T47D (cell line): ENCODE data around the gene HSPA1L.
"Not testable (repeated sequence)": the region's sequence is repeated elsewhere in the genome, so short reads cannot be mapped to it uniquely, and the experiment has no call there.

Experiments
- DNase-seq, 2 experiments: peaks; one replicate each; pipeline versions ENCODE4 v3.0.0 to v3.0.0-alpha.2; 2011 to 2012; ENCODE audit warnings: low read depth in 1 of 2, low spot score in 1 of 2
- JUND ChIP-seq: IDR thresholded peaks from 2 replicates; pipeline ENCODE4 v1.6.1; 2012; ENCODE audit warnings: low read depth
- in situ Hi-C: cut with HindIII; loops from 2 replicates; pipeline ENCODE4 v1.10.0; 2016; ENCODE audit warnings: low sequenced_read_pairs, low pct_unique_long_range_greater_than_20kb

The HSPA1L gene

GRCh38 chr6:31814677-31815024 is 432 bp downstream of the HSPA1L start:
- in situ Hi-C loops, result no loop called here

GRCh38 chr6:31813465-31813849 is 1.6 kb downstream of the HSPA1L start:
- DNase-seq, result no peak
- in situ Hi-C loops, result no loop called here
- no peak for TF ChIP-seq JUND

More at GRCh38 chr6:31814677-31815024, 432 bp downstream of the HSPA1L start:
- peak; percentile 86 to 99 for DNase-seq
- TF ChIP-seq JUND, result no peak

DNA sequence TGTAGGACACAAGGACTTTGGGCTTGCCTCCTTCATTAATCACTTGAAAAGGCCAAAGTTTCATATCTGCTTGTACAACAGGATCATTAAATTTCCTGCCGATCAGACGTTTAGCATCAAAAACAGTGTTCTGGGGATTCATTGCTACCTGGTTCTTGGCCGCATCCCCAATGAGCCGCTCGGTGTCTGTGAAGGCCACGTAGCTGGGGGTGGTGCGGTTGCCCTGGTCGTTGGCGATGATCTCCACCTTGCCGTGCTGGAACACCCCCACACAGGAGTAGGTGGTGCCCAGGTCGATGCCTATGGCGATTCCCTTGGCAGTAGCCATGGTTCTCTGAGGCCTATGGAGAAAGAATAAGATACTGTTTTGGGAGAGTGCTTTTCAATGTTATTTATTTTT is 3.4 kb downstream of the HSPA1L start:
- in situ Hi-C loops, result no loop called here
- no peak for DNase-seq
- no peak for TF ChIP-seq JUND

GRCh38 chr6:31808599-31808998 is 6.5 kb downstream of the HSPA1L start:
- in situ Hi-C loops, result not testable (repeated sequence)

GRCh38 chr6:31806470-31807272 is 8.4 kb downstream of the HSPA1L start, which contains the start of gene LSM2:
Gene LSM2 (minus strand): TSS chr6:31806966. CDS start chr6:31806757, 209 bp downstream.
- no peak for TF ChIP-seq JUND
- in situ Hi-C loops, result no loop called here
- DNase-seq, result peak; percentile 94 to 97

More at GRCh38 chr6:31808599-31808998, 6.5 kb downstream of the HSPA1L start:
- DNase-seq, result not testable (repeated sequence)

GRCh38 chr6:31805939-31806469 is 9.1 kb downstream of the HSPA1L start:
- DNase-seq, result no peak
- TF ChIP-seq JUND, result no peak
- in situ Hi-C loops, result no loop called here

DNA sequence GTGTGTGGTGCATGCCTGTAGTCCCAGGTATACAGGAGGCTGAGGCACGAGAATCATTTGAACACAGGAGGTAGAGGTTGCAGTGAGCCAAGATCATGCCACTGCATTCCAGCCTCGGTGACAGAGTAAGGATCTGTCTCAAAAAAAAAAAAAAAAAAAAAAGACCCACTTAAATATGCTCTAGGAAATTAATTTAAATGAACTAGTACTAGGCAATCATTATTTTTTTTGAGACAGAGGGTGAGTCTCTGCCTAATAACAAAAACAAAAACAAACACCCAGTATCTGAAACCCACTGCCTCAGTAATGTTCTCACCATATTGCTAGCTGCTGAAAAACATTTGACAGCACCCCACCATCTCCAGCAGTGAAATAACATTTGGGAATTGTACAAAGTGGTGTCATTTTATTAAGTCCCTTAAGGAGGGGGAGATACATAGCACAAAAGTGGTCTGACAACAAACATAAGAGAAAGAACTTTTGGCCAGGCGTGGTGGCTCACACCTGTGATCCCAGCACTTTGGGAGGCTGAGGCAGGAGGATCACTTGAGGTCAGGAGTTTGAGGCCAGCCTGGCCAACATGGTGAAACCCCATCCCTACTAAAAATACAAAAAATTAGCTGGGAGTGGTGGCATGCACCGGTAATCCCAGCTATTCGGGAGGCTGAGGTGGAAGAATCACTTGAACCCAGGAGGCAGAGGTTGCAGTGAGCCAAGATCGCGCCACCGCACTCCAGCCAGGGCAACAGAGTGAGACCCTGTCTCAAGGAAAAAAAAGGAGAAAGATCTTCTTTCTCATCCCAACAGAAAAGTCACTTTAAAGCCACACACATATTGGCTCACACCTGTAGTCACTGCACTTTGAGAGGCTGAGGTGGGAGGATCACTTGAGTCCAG is 13.8 kb downstream of the HSPA1L start:
- in situ Hi-C loops, DNase-seq: not testable (repeated sequence)

DNA sequence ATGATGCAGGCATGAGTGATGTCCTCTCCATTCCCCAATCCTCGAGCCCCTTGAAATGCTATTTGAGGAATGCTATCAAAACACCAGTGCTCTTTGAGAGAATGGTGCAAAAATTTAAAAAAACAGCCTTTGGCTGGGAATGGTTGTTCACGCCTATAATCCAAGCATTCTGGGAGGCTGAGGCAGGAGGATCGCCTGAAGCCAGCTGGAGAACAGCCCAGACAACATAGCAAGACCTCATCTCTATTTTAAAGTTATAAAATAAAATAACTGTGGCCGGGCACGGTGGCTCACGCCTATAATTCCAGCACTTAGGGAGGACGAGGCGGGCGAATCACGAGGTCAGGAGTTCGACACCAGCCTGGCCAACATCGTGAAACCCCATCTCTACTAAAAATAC is 15.3 kb downstream of the HSPA1L start:
- TF ChIP-seq JUND, result no peak
- no peak for DNase-seq
- in situ Hi-C loops, result no loop called here

DNA sequence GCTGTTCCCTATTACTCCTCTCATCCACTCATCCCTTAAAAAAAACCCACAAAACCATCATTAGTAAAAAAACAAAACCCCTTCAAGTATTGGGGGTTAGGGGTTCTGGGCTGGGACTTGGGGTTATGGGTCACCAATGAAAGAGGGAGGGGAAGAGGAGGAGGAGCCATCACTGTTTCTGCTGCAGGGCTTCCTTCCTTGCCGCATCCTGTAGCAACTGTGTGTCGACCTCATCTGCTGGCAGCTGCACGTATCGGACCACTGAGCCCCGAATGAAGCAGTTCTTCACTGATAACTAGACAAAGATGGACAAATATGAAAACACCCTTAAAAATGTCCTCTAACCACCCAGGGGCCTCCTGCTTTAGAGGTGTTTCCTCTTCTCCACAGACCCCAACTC is 17.5 kb downstream of the HSPA1L start:
- no peak for DNase-seq

DNA sequence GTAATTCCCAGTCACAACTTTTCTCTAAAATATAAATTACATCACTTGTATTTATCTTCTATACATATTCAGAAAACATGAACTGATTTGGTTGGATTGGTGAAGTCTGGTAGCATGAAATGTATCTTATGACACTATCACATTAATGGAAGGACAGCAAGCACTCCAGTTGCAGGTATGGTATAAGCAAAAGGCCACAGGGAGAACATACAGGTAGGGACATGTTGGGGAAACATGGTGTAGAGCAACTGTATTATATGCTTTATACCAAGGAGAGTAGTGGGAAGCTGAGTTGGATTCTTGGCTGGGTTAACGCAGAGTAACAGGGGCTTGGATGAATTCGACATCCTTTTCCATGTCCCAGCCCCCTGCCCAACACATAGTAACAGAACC is 18.1 kb downstream of the HSPA1L start:
- in situ Hi-C loops, result no loop called here
- no peak for TF ChIP-seq JUND
- no peak for DNase-seq

More for the DNA sequence above, 17.5 kb downstream of the HSPA1L start:
- in situ Hi-C loops, result no loop called here
- TF ChIP-seq JUND, result no peak

GRCh38 chr6:31795616-31796298 is 19.3 kb downstream of the HSPA1L start, which contains the start of gene VARS1:
Gene VARS1 (minus strand): TSS chr6:31795752. CDS start chr6:31795217, 535 bp downstream.
- DNase-seq, result peak; percentile 95 to 99
- in situ Hi-C loops, result no loop called here
- no peak for TF ChIP-seq JUND
